HL-60 (cell line): ENCODE measurements around the gene XPR1.

Source experiments
- DNase-seq, 2 experiments: peaks; one replicate each; pipeline ENCODE4 v3.0.0-alpha.2; 2010 to 2020; ENCODE audit warnings: low read depth in 1 of 2, low spot score in 1 of 2
- H3K27ac ChIP-seq: fragments of 250-450 bp; sonication (Bioruptor Pico); replicated peaks from 2 replicates; pipeline ENCODE4 v1.5.1; 2020; ENCODE audit warnings: mild to moderate bottlenecking, moderate library complexity
- H3K27me3 ChIP-seq: fragments of 250-450 bp; sonication (Bioruptor Pico); 2 replicates; pipeline ENCODE4 v1.5.1; 2021; ENCODE audit warnings: mild to moderate bottlenecking, moderate library complexity; ENCODE audit not compliant: insufficient read depth, poor library complexity, severe bottlenecking
- H3K4me3 ChIP-seq: replicated peaks from 2 replicates; pipeline ENCODE4 v1.5.1; 2011; ENCODE audit warnings: mild to moderate bottlenecking, control low read depth, low read length; ENCODE audit not compliant: insufficient read depth
- CTCF ChIP-seq: IDR thresholded peaks from one replicate; pipeline ENCODE4 v1.5.1; 2011; ENCODE audit warnings: low read length, control low read depth, inconsistent platforms; ENCODE audit not compliant: insufficient read depth
- GABPA ChIP-seq: IDR thresholded peaks from 2 replicates; pipeline ENCODE4 v1.6.1; 2012; ENCODE audit warnings: low read depth
- POLR2AphosphoS5 ChIP-seq: IDR thresholded peaks from 2 replicates; pipeline ENCODE4 v1.6.1; 2012; ENCODE audit warnings: low read depth
- SPI1 ChIP-seq: IDR thresholded peaks from 2 replicates; pipeline ENCODE4 v1.6.1; 2012; ENCODE audit warnings: low read depth, mild to moderate bottlenecking, borderline replicate concordance
- TF ChIP-seq, protein P1 (sequence below): IDR thresholded peaks from 2 replicates; pipeline ENCODE4 v1.6.1; 2012; ENCODE audit warnings: low read depth; ENCODE audit not compliant: insufficient replicate concordance

XPR1 gene

GRCh38 chr1:180593382-180593781 lies 38.4 kb upstream of the XPR1 start:
- Histone ChIP-seq H3K27me3 (no peaks in the 10 kb centered on the region), H3K4me3 (no peak overlapping the region), H3K27ac (no peak overlapping the region)
- TF ChIP-seq CTCF (no peak), SPI1 (no peak), POLR2AphosphoS5 (no peak), GABPA (no peak)
- TF ChIP-seq, protein P1, sequence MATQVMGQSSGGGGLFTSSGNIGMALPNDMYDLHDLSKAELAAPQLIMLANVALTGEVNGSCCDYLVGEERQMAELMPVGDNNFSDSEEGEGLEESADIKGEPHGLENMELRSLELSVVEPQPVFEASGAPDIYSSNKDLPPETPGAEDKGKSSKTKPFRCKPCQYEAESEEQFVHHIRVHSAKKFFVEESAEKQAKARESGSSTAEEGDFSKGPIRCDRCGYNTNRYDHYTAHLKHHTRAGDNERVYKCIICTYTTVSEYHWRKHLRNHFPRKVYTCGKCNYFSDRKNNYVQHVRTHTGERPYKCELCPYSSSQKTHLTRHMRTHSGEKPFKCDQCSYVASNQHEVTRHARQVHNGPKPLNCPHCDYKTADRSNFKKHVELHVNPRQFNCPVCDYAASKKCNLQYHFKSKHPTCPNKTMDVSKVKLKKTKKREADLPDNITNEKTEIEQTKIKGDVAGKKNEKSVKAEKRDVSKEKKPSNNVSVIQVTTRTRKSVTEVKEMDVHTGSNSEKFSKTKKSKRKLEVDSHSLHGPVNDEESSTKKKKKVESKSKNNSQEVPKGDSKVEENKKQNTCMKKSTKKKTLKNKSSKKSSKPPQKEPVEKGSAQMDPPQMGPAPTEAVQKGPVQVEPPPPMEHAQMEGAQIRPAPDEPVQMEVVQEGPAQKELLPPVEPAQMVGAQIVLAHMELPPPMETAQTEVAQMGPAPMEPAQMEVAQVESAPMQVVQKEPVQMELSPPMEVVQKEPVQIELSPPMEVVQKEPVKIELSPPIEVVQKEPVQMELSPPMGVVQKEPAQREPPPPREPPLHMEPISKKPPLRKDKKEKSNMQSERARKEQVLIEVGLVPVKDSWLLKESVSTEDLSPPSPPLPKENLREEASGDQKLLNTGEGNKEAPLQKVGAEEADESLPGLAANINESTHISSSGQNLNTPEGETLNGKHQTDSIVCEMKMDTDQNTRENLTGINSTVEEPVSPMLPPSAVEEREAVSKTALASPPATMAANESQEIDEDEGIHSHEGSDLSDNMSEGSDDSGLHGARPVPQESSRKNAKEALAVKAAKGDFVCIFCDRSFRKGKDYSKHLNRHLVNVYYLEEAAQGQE, result no peak
- DNase-seq, result no peak

GRCh38 chr1:180594723-180595122 lies 37.1 kb upstream of the XPR1 start:
- DNase-seq, result no peak
- TF ChIP-seq GABPA, result no peak
- no peak for TF ChIP-seq POLR2AphosphoS5
- TF ChIP-seq, protein P1, result no peak
- TF ChIP-seq SPI1, result no peak
- no peak for TF ChIP-seq CTCF
- Histone ChIP-seq H3K4me3 (no peak overlapping the region), H3K27ac (no peak overlapping the region), H3K27me3 (no peaks in the 10 kb centered on the region)

- no peak for DNase-seq
- TF ChIP-seq POLR2AphosphoS5 (no peak), GABPA (no peak), CTCF (no peak), SPI1 (no peak)
- TF ChIP-seq, protein P1, result no peak
- Histone ChIP-seq H3K4me3 (no peak overlapping the region), H3K27me3 (no peaks in the 10 kb centered on the region), H3K27ac (no peak overlapping the region)
These were observed 35.9 kb upstream of the XPR1 start for GRCh38 chr1:180595966-180596365.
